CD14-positive monocyte (primary cell): ENCODE results near the gene PODXL. TPM values are rescaled to one million over a fixed set of nuclear protein-coding genes. Genes with fewer than 3 reads are reported as not detected.

Experiments
- DNase-seq, 3 donors: peaks; one replicate each; pipeline ENCODE4 v3.0.0-alpha.2; 2011 to 2022
- H2AFZ ChIP-seq: 2 replicates; pipeline ENCODE4 v1.6.0; 2012; ENCODE audit warnings: mild to moderate bottlenecking, low read depth, low read length, inconsistent platforms; ENCODE audit not compliant: insufficient read depth, poor library complexity, severe bottlenecking
- H3K27ac ChIP-seq, 2 donors: 1 replicate in 1 of 2; 2 replicates in 1 of 2; pipeline ENCODE4 v1.5.1; 2012 to 2013; ENCODE audit warnings: low read length in 2 of 2, control low read depth in 1 of 2, inconsistent platforms in 1 of 2, low read depth in 1 of 2, mild to moderate bottlenecking in 1 of 2
- H3K27me3 ChIP-seq, 2 donors: one replicate each; pipeline versions ENCODE4 v1.6.0 to v1.6.1; 2011 to 2013; ENCODE audit warnings: low read length in 2 of 2; ENCODE audit not compliant: control insufficient read depth in 2 of 2, insufficient read depth in 2 of 2
- H3K36me3 ChIP-seq, 2 donors: replicated peaks in 1 of 2; 1 replicate in 1 of 2; 2 replicates in 1 of 2; pipeline versions ENCODE4 v1.5.1 to v1.6.1; 2012 to 2013; ENCODE audit warnings: low read length in 2 of 2, control low read depth in 1 of 2, inconsistent platforms in 1 of 2, mild to moderate bottlenecking in 1 of 2; ENCODE audit not compliant: insufficient read depth in 2 of 2, control insufficient read depth in 1 of 2
- H3K4me1 ChIP-seq, 2 donors: 1 replicate in 1 of 2; 2 replicates in 1 of 2; pipeline versions ENCODE4 v1.5.1 to v1.6.1; 2012 to 2013; ENCODE audit warnings: low read length in 2 of 2, control low read depth in 1 of 2, inconsistent platforms in 1 of 2, mild to moderate bottlenecking in 1 of 2, moderate library complexity in 1 of 2; ENCODE audit not compliant: insufficient read depth in 2 of 2, control insufficient read depth in 1 of 2
- H3K4me2 ChIP-seq: replicated peaks from 2 replicates; pipeline ENCODE3; 2012; ENCODE audit warnings: low read length, moderate library complexity, mild to moderate bottlenecking; ENCODE audit not compliant: poor library complexity, severe bottlenecking; ENCODE audit errors: extremely low read depth
- H3K4me3 ChIP-seq, 3 experiments: fragments of 200-600 bp in 1 of 3; sonication (generic) in 1 of 3; replicated peaks in 1 of 3; 1 replicate in 2 of 3; 2 replicates in 1 of 3; pipeline ENCODE4 v1.5.1; 2011 to 2013; ENCODE audit warnings: low read length in 3 of 3, mild to moderate bottlenecking in 3 of 3, control low read depth in 2 of 3, low read depth in 2 of 3, inconsistent platforms in 1 of 3, moderate library complexity in 1 of 3
- H3K79me2 ChIP-seq: 2 replicates; pipeline ENCODE4 v1.6.0; 2012; ENCODE audit warnings: mild to moderate bottlenecking, control low read depth, inconsistent platforms, low read length, moderate library complexity; ENCODE audit not compliant: insufficient read depth
- H3K9ac ChIP-seq: 2 replicates; pipeline ENCODE4 v1.6.0; 2017; ENCODE audit warnings: low read length, mild to moderate bottlenecking; ENCODE audit not compliant: insufficient read depth, poor library complexity, severe bottlenecking
- H3K9me3 ChIP-seq, 2 donors: replicated peaks in 1 of 2; 1 replicate in 1 of 2; 2 replicates in 1 of 2; pipeline versions ENCODE4 v1.5.1 to v1.6.1; 2012 to 2013; ENCODE audit warnings: low read length in 2 of 2, control low read depth in 1 of 2; ENCODE audit not compliant: control insufficient read depth in 1 of 2, insufficient read depth in 1 of 2
- H4K20me1 ChIP-seq: 2 replicates; pipeline ENCODE4 v1.6.0; 2012; ENCODE audit warnings: mild to moderate bottlenecking, low read length, control low read depth, moderate library complexity; ENCODE audit not compliant: insufficient read depth
- H3K27ac Mint-ChIP-seq, 7 donors: one replicate each; pipeline ENCODE4 v1.8.0; 2020; ENCODE audit warnings: mild to moderate bottlenecking in 7 of 7, mixed read lengths in 7 of 7, moderate library complexity in 6 of 7, inconsistent platforms in 2 of 7
- H3K27me3 Mint-ChIP-seq, 3 donors: one replicate each; pipeline ENCODE4 v1.8.0; 2021 to 2022; ENCODE audit warnings: low read depth in 3 of 3, mild to moderate bottlenecking in 3 of 3, mixed read lengths in 3 of 3, moderate library complexity in 3 of 3, inconsistent platforms in 1 of 3
- H3K36me3 Mint-ChIP-seq, 2 donors: one replicate each; pipeline ENCODE4 v1.8.0; 2020; ENCODE audit warnings: mixed read lengths in 2 of 2, inconsistent platforms in 1 of 2, mild to moderate bottlenecking in 1 of 2
- H3K4me1 Mint-ChIP-seq: one replicate; pipeline ENCODE4 v1.8.0; 2020; ENCODE audit warnings: mild to moderate bottlenecking, mixed read lengths
- H3K4me3 Mint-ChIP-seq, 2 donors: one replicate each; pipeline ENCODE4 v1.8.0; 2020; ENCODE audit warnings: mild to moderate bottlenecking in 2 of 2, mixed read lengths in 2 of 2, moderate library complexity in 1 of 2
- H3K9me3 Mint-ChIP-seq, 7 donors: one replicate each; pipeline ENCODE4 v1.8.0; 2020 to 2022; ENCODE audit warnings: mixed read lengths in 7 of 7, mild to moderate bottlenecking in 6 of 7, moderate library complexity in 6 of 7, inconsistent platforms in 2 of 7
- CTCF ChIP-seq: fragments of 200-600 bp; IDR thresholded peaks from one replicate; pipeline ENCODE4 v1.8.0; 2022; ENCODE audit warnings: antibody characterized with exemption, mild to moderate bottlenecking
- WGBS: methylation state at CpG from one replicate; pipeline ENCODE4 v1.1.5; 2013; ENCODE audit warnings: missing lambda C conversion rate; ENCODE audit not compliant: insufficient coverage; 5-methylcytosine and 5-hydroxymethylcytosine counted together
- intact Hi-C, 2 donors: fragments of 100-400 bp; cut with micrococcal nuclease; formaldehyde crosslinking; loops; one replicate each; pipeline versions ENCODE4 v1.15.0 to v1.15.1; 2023
- polyA plus RNA-seq, 3 donors: library from polyadenylated mRNA; depleted of rRNA in 1 of 3; unstranded in 2 of 3; stranded (reverse) in 1 of 3; fragments of 300-500 nt in 2 of 3; fragments of >200 nt in 1 of 3; fragmentation: Illumina TruSeq in 2 of 3; gene quantifications; 1 replicate in 2 of 3; 2 replicates in 1 of 3; pipeline ENCODE4 v1.2.3, GENCODE V29; 2012 to 2021

PODXL gene
- polyA plus RNA-seq, 3 donors = 0.20 to 0.25 TPM; not detected in 1

DNA sequence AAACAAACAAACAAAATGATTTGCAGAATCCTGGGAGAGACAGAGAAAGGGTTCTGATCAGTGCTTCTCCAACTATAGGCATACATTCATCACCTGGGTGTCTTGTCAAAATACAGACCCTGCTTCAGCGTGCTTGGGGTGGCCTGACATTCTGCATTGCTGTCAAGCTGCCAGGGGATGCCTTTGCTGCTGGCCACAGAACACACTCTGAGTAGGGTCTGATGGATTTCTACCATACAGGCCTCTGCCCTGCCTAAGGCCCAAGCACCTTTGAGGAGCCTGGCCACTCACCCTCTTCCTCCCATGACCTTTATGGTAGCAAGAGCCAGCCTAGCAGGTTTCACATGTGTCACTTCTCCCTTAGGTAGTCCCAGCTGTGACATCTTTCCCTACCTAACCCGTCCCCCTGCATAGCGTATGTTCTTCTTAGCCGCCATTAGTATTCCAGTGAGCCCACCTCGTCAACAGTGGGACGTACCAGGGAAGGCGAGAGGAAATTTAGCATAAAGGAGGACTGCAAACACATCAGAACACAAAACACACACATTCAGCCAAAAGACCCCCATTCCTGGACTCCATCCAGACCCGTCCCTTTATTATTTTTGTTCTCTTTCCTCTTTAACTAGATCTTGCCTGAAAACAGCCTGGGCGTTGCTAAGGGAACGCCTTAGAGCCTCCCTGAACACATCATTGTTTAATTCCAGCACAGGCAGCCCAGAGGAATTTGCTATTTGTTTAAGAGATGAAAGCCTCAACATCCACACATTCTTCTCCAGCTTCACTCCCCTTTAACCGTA lies 43.9 kb upstream of the PODXL start:
- Histone ChIP-seq H3K27ac (no peak overlapping the region), H3K4me3 (no peak overlapping the region), H3K4me1 (no peaks in the 10 kb centered on the region), H3K9ac (no peak overlapping the region), H3K79me2 (no peaks in the 10 kb centered on the region), H3K27me3 (peaks cover 0 to 12% of the 10 kb centered on the region in 2 donors), H4K20me1 (no peaks in the 10 kb centered on the region), H3K4me2 (no peak overlapping the region), H2AFZ (no peak overlapping the region), H3K36me3 (no peaks in the 10 kb centered on the region), H3K9me3 (no peaks in the 10 kb centered on the region)
- Mint-ChIP-seq H3K4me3 (no peak overlapping the region), H3K27me3 (peaks cover 12 to 21% (median 12%) of the 10 kb centered on the region in 3 donors), H3K9me3 (peaks cover 0 to 2% (median 0%) of the 10 kb centered on the region in 7 donors), H3K36me3 (no peaks in the 10 kb centered on the region), H3K27ac (peak overlapping the region in 1 of 7 donors; percentile 28), H3K4me1 (no peaks in the 10 kb centered on the region)
- no peak for TF ChIP-seq CTCF
- DNase-seq = no peak
- intact Hi-C loops = no loop called here
- WGBS = 91% methylated on average over 8 of the region's 11 CpGs

- no peak overlapping the region for H2AFZ ChIP-seq
- no peaks in the 10 kb centered on the region for H3K9me3 ChIP-seq
- no peak overlapping the region for H3K4me3 Mint-ChIP-seq
- H3K4me1 Mint-ChIP-seq = no peaks in the 10 kb centered on the region
- H3K27ac ChIP-seq = no peak overlapping the region
- H3K27ac Mint-ChIP-seq = no peak overlapping the region
- no peak for DNase-seq
- no peaks in the 10 kb centered on the region for H3K9me3 Mint-ChIP-seq
- intact Hi-C loops = no loop called here
- H3K36me3 Mint-ChIP-seq = no peaks in the 10 kb centered on the region
- no peaks in the 10 kb centered on the region for H3K27me3 ChIP-seq
- peaks cover 0 to 3% (median 2%) of the 10 kb centered on the region in 3 donors for H3K27me3 Mint-ChIP-seq
- WGBS = 85% methylated on average over 5 of the region's 6 CpGs
- no peaks in the 10 kb centered on the region for H3K4me1 ChIP-seq
- no peak overlapping the region for H3K4me3 ChIP-seq
- H3K4me2 ChIP-seq = no peak overlapping the region
- H3K79me2 ChIP-seq = no peaks in the 10 kb centered on the region
- H4K20me1 ChIP-seq = no peaks in the 10 kb centered on the region
- no peak overlapping the region for H3K9ac ChIP-seq
- no peaks in the 10 kb centered on the region for H3K36me3 ChIP-seq
- no peak for TF ChIP-seq CTCF
Measured at GRCh38 chr7:131596785-131597184, 40.4 kb upstream of the PODXL start.
